Fibroblast of peridontal ligament (primary cell): ENCODE data around the gene SPATS1.
"Not testable (repeated sequence)": the region's sequence is repeated elsewhere in the genome, so short reads cannot be mapped to it uniquely, and the experiment has no call there.

ENCODE experiments used
- DNase-seq: peaks from one replicate; pipeline ENCODE4 v3.0.0-alpha.2; 2010; ENCODE audit errors: extremely low read depth

SPATS1 gene

GRCh38 chr6:44311304-44311703 lies 31.1 kb upstream of the SPATS1 start:
- no peak for DNase-seq

GRCh38 chr6:44311767-44312166 lies 30.7 kb upstream of the SPATS1 start:
- DNase-seq: no peak

- peak; percentile 83 for DNase-seq
Measured at GRCh38 chr6:44312901-44313788, 29.3 kb upstream of the SPATS1 start, which contains the start of gene AARS2. Gene AARS2 (minus strand): TSS chr6:44313347. CDS start chr6:44313323, 24 bp downstream.

GRCh38 chr6:44314657-44315056 lies 27.8 kb upstream of the SPATS1 start:
- DNase-seq: not testable (repeated sequence)

GRCh38 chr6:44315516-44315915 lies 26.9 kb upstream of the SPATS1 start:
- DNase-seq: no peak

GRCh38 chr6:44315951-44316350 lies 26.5 kb upstream of the SPATS1 start:
- no peak for DNase-seq

GRCh38 chr6:44316481-44316880 lies 26.0 kb upstream of the SPATS1 start:
- DNase-seq: no peak

GRCh38 chr6:44317136-44317631 lies 25.3 kb upstream of the SPATS1 start:
- not testable (repeated sequence) for DNase-seq

GRCh38 chr6:44321210-44321609 lies 21.2 kb upstream of the SPATS1 start:
- DNase-seq: no peak

- DNase-seq: no peak
Measured at GRCh38 chr6:44327096-44327495, 15.4 kb upstream of the SPATS1 start.

GRCh38 chr6:44327760-44328159 lies 14.7 kb upstream of the SPATS1 start:
- DNase-seq: no peak

- not testable (repeated sequence) for DNase-seq
Measured at GRCh38 chr6:44328203-44328602, 14.2 kb upstream of the SPATS1 start.

- DNase-seq: no peak
Measured at GRCh38 chr6:44329858-44330257, 12.6 kb upstream of the SPATS1 start.

- DNase-seq: no peak
Measured at GRCh38 chr6:44332585-44332984, 9.9 kb upstream of the SPATS1 start.

- DNase-seq: no peak
Measured at GRCh38 chr6:44333273-44333919, 9.1 kb upstream of the SPATS1 start.

- DNase-seq: no peak
Measured at GRCh38 chr6:44333942-44334341, 8.5 kb upstream of the SPATS1 start.

GRCh38 chr6:44335631-44336030 lies 6.8 kb upstream of the SPATS1 start:
- no peak for DNase-seq

- peak; percentile 68 for DNase-seq
Measured at GRCh38 chr6:44338228-44339122, 4.0 kb upstream of the SPATS1 start.

- no peak for DNase-seq
Measured at GRCh38 chr6:44339301-44339700, 3.1 kb upstream of the SPATS1 start.

- no peak for DNase-seq
Measured at GRCh38 chr6:44339763-44340625, 2.5 kb upstream of the SPATS1 start.
